22Rv1 (cell line): ENCODE data around the gene ADGRB3.

ENCODE experiments used
- CTCF ChIP-seq: fragments of 450-650 bp; IDR thresholded peaks from 2 replicates; pipeline ENCODE4 v1.5.1; 2017; ENCODE audit warnings: mild to moderate bottlenecking
- ZFX ChIP-seq: fragments of 450-650 bp; IDR thresholded peaks from 2 replicates; pipeline ENCODE4 v1.6.1; 2017; ENCODE audit warnings: antibody characterized with exemption, borderline replicate concordance

GRCh38 chr6:68728159-68728979, 93.3 kb downstream of the ADGRB3 start:
- TF ChIP-seq CTCF (no peak), ZFX (no peak)
